Measurements from ENCODE around the gene AGBL4. TPM values are rescaled to one million over a fixed set of nuclear protein-coding genes. Genes with fewer than 3 reads are reported as not detected.

AGBL4 gene
- total RNA-seq, 4 donors from 2014 or later: 0.08 to 0.71 (median 0.60) TPM

GRCh38 chr1:48937732-48938131, 1086.0 kb downstream of the AGBL4 start:
- intact Hi-C loops (cut with DNase I; ENCODE audit: low total_unique reads): no loop called here
- H3K4me3 ChIP-seq (ENCODE audit: low read depth, poor library complexity, severe bottlenecking): no peak overlapping the region
- no peak for TF ChIP-seq POLR2A (IDR thresholded peaks at IDR 0.05)
- TF ChIP-seq, protein P1, sequence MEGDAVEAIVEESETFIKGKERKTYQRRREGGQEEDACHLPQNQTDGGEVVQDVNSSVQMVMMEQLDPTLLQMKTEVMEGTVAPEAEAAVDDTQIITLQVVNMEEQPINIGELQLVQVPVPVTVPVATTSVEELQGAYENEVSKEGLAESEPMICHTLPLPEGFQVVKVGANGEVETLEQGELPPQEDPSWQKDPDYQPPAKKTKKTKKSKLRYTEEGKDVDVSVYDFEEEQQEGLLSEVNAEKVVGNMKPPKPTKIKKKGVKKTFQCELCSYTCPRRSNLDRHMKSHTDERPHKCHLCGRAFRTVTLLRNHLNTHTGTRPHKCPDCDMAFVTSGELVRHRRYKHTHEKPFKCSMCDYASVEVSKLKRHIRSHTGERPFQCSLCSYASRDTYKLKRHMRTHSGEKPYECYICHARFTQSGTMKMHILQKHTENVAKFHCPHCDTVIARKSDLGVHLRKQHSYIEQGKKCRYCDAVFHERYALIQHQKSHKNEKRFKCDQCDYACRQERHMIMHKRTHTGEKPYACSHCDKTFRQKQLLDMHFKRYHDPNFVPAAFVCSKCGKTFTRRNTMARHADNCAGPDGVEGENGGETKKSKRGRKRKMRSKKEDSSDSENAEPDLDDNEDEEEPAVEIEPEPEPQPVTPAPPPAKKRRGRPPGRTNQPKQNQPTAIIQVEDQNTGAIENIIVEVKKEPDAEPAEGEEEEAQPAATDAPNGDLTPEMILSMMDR (IDR thresholded peaks at IDR 0.05): no peak
- no peak for DNase-seq (ENCODE audit: low spot score in 2 of 2)
- 86 to 88% methylated on average over 1 of the region's 1 CpG for WGBS, 2 donors

DNA sequence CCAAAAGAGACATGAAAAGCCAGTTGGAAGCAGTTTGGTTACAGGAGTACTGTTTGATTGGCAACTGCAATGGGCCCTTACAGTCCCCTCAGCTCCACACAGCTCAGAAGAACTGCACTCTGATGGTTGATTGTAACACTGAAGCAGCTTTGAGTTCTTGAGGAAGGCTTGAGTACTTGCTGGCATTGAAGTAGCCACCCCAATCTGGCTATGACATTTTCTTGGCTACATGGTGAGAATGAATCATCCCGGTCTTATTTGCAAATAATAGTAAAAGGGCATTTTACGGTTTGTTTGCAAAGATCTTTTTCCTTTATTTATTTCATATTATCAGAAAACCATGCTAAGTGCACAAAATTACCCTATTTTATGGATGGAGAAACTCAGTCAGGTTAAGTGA, 1087.3 kb downstream of the AGBL4 start:
- DNase-seq (ENCODE audit: low spot score in 2 of 2): no peak
- no peak overlapping the region for H3K4me3 ChIP-seq (ENCODE audit: low read depth, poor library complexity, severe bottlenecking)
- intact Hi-C loops (cut with DNase I; ENCODE audit: low total_unique reads): no loop called here
- TF ChIP-seq, protein P1 (IDR thresholded peaks at IDR 0.05): no peak
- no peak for TF ChIP-seq POLR2A (IDR thresholded peaks at IDR 0.05)
- WGBS, 2 donors: 64 to 66% methylated on average over 2 of the region's 2 CpGs

DNA sequence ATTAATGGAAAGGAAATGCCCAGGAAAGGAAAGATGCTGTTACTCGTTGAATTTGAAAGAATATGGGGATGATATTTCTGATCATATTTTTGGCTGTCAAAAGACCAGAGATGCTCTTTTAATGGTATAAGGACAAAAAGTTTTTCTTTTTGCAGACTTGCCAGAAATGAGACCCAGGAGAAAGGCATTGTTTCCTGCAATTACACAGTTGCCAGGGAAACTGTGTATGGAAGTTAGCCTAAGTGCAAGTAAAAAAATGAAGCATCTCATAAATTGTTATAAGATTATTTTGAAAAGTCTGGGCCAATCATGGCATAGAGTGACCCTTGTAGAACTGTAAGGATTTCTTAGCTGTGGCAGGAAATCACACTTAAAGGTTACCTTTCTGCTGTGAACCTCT, 1091.4 kb downstream of the AGBL4 start:
- H3K4me3 ChIP-seq (ENCODE audit: low read depth, poor library complexity, severe bottlenecking): no peak overlapping the region
- no peak for TF ChIP-seq POLR2A (IDR thresholded peaks at IDR 0.05)
- TF ChIP-seq, protein P1 (IDR thresholded peaks at IDR 0.05): no peak
- intact Hi-C loops (cut with DNase I; ENCODE audit: low total_unique reads): no loop called here
- WGBS, 2 donors: 16 to 21% methylated on average over 1 of the region's 1 CpG
- no peak for DNase-seq (ENCODE audit: low spot score in 2 of 2)

GRCh38 chr1:48931506-48932192, 1092.1 kb downstream of the AGBL4 start:
- DNase-seq (ENCODE audit: low spot score in 2 of 2): no peak
- TF ChIP-seq, protein P1 (IDR thresholded peaks at IDR 0.05): no peak
- TF ChIP-seq POLR2A (IDR thresholded peaks at IDR 0.05): no peak
- H3K4me3 ChIP-seq (ENCODE audit: low read depth, poor library complexity, severe bottlenecking): no peak overlapping the region
- WGBS, 2 donors: 19 to 28% methylated on average over 7 of the region's 7 CpGs
- intact Hi-C loops (cut with DNase I; ENCODE audit: low total_unique reads): no loop called here

- WGBS, 2 donors: 83 to 86% methylated on average over 4 of the region's 4 CpGs
- DNase-seq (ENCODE audit: low spot score in 2 of 2): no peak
Measured at GRCh38 chr1:48930011-48930410, 1093.7 kb downstream of the AGBL4 start.

More at GRCh38 chr1:48930011-48930410, 1093.7 kb downstream of the AGBL4 start:
- TF ChIP-seq, protein P1 (IDR thresholded peaks at IDR 0.05): no peak
- no peak for TF ChIP-seq POLR2A (IDR thresholded peaks at IDR 0.05)
- H3K4me3 ChIP-seq (ENCODE audit: low read depth, poor library complexity, severe bottlenecking): no peak overlapping the region
- intact Hi-C loops (cut with DNase I; ENCODE audit: low total_unique reads): no loop called here

All from lower leg skin (tissue), 4 donors.